Keratinocyte (primary cell): ENCODE results near the gene LGALS12.

Source experiments
- EZH2 ChIP-seq: IDR thresholded peaks from one replicate; pipeline ENCODE4 v1.6.1; 2012; ENCODE audit warnings: inconsistent platforms, mild to moderate bottlenecking, low read length, moderate library complexity
- TF ChIP-seq, protein P1 (sequence below), 3 experiments: IDR thresholded peaks in 1 of 3; conservative IDR thresholded peaks in 1 of 3; optimal IDR thresholded peaks in 1 of 3; 2 replicates in 2 of 3; 3 replicates in 1 of 3; pipeline versions ENCODE3 to v1.5.1; 2011; ENCODE audit warnings: low read length in 3 of 3, mild to moderate bottlenecking in 3 of 3, moderate library complexity in 2 of 3, control low read depth in 1 of 3, inconsistent platforms in 1 of 3; ENCODE audit not compliant: insufficient read depth in 2 of 3; ENCODE audit errors: extremely low read depth in 1 of 3

DNA sequence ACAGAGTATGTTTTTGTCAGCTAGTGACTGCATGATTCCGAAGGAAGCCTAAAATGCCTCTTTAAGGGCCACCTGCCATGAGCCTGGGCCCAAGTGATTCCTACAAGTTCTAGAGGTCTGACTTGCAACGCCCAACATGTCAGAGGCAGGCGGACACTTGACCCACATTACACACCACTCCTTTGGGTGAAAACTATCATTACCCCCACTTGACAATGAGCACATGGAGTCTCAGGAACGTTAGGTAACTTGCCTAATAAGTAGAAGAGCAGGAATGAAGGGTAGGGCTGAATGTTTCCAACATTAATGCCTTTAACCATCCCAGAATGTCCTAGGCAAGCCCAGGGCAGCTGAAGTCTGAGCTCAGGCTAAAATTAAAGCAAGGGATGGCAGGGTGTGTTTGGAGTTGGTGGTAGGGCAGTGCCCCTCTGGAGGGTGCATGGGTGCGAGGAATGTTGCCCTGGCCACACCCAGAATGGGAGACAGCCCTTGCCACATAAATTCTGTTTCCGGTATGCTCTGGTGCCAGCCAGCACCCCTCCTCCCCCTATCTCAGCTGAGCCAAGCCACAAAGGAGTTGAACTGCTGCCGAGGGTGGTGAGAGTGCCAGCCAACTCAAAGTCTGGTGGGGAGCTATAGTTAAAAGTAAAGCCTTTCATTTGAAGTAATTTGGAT lies 54.8 kb downstream of the LGALS12 start:
- TF ChIP-seq EZH2, result no peak
- TF ChIP-seq, protein P1, sequence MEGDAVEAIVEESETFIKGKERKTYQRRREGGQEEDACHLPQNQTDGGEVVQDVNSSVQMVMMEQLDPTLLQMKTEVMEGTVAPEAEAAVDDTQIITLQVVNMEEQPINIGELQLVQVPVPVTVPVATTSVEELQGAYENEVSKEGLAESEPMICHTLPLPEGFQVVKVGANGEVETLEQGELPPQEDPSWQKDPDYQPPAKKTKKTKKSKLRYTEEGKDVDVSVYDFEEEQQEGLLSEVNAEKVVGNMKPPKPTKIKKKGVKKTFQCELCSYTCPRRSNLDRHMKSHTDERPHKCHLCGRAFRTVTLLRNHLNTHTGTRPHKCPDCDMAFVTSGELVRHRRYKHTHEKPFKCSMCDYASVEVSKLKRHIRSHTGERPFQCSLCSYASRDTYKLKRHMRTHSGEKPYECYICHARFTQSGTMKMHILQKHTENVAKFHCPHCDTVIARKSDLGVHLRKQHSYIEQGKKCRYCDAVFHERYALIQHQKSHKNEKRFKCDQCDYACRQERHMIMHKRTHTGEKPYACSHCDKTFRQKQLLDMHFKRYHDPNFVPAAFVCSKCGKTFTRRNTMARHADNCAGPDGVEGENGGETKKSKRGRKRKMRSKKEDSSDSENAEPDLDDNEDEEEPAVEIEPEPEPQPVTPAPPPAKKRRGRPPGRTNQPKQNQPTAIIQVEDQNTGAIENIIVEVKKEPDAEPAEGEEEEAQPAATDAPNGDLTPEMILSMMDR (optimal IDR thresholded peaks at IDR 0.05 in 1 of 3, IDR thresholded peaks at IDR 0.05 in 1 of 3, conservative IDR thresholded peaks at IDR 0.05 in 1 of 3; ENCODE audit: extremely low read depth in 1 of 3, insufficient read depth in 2 of 3, low read length in 3 of 3), result no peak
